CMK (cell line): ENCODE results near the gene NPTN.
"Not testable (repeated sequence)": the region's sequence is repeated elsewhere in the genome, so short reads cannot be mapped to it uniquely, and the experiment has no call there.

Experiments
- DNase-seq: peaks from one replicate; pipeline ENCODE4 v3.0.0-alpha.2; 2010; ENCODE audit warnings: low read depth

The NPTN gene

DNA sequence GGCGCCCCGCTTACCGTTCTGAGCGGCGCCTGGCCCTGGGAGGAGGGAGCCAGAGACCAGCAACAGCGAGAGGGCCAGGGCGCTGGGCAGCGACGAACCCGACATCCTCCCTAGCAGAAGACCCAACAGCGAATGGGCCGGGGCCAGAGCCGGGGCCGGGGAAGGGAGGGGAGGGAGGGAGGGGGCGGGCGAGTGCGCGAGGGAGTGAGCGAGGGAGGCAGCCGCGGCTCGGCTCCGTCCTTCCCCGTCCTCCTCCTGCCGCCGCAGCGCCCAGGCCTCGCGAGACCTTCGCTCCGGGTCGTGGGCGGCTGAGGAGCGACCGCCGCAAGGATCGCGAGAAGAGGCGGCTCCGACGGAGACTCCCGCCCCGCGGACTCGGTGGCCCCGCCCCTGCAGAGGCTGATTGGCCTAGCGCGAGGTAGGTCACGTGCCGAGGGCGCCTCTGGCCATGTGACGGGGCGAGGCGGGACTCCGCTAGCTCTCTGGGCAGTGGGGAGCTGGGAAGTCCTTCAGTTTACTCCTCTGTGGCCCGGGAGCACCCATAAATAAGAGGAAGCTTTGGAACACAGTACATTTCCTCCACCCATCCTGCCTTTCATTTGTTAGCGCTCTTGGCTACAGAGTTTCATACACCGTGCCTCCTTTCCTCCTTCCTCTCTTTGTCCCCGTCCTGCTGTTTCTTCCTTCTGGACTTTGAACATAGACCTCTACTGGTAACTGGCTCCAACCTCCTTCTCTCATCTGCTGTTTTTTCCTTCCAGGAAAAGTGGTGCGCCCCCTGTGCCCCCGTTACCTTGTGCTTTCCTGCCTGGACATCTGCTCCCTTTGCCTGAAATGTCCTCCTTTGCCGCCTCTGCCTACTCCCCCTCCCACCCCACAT lies at the start of gene NPTN:
Gene NPTN (minus strand): TSS at position 279 of the 880 bp plus-strand sequence. CDS start 174 bp downstream, at position 105.
- peak; percentile 98 for DNase-seq

DNA sequence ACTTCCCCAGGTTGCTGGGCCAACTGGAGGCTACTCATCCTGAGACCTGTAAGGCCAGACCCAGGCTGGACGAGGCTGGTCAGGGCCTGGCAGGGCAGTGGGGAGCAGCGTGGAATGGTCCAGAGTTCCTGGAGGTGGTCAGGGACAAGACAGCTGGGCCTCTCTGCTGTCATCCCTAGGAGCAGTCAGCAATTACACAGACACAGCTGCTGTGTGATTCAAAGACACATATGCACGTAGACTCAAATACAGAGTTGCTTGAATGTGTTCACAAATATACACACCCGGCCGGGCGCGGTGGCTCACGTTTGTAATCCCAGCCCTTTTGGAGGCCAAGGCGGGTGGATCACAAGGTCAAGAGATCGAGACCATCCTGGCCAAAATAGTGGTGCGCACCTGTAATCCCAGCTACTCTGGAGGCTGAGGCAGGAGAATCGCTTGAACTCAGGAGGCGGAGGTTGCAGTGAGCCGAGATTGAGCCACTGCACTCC lies 49.5 kb upstream of the NPTN start:
- DNase-seq, result no peak

DNA sequence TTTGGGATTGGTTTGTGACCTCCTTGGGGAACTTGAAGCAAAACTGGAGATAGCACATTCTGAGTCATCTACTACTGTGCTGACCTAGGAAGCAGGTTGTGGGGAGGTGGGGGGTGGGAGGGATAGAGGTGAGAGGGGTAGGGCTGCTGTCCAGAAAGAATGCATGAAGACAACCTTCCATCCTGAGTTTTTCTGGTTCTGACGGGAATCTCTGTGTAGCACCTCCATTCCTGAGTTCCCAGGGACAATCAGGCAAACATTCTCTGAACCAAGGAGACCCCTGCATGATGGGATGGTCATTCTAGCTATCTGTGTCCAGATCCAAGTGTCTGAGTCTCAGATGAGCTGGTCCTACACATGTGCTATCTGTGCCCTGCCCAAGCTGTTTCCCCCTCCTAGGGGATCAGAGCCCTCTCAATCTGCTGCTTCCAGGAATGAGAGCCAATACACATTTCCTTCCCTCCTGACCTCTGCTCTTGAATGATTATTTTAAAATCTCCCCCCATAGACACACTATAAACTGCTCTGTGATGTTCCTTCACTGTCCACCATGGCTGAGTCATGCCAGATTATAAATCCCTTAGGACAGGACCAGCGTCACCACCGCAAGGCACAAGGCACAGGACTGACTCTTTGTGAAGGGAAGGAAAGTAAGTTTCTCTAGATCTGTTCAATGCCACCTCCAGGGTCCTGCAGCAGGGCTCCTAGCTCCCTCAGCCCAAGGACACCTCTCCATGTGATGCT lies 48.8 kb upstream of the NPTN start:
- no peak for DNase-seq

DNA sequence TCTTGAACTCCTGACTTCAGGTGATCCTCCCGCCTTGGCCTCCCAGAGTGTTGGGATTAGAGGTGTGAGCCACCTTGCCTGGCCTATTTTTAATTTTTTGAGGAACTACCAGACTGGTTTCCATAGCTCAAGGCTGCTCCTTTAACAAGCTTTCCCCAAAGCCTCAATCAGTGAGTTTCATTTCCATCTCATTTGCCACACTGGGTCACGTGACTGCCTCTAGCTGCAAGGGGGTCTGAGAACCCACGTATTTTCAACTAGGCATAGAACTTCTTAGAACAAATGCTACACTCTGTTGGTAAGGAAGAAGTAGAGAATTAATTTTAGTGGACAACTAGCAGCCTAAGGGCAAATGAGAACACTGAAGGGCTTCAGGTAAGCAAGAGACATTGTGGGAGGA lies 47.9 kb upstream of the NPTN start:
- no peak for DNase-seq

DNA sequence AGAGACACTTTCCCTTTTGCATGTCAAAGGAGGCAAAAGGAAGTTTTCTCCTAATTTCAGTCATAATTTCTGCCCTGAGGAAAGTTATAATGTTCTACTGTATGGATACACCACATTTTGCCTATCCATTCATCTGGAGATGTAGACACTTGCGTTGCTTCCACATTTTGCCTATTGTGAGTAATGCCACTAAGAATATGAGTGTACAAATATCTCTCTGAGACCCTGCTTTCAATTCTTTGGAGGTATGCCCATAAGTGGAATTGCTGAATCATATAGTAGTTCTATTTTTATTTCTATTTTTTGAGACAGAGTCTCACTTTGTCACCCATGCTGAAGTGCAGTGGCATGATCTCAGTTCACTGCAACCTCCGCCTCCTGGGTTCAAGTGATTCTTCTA lies 47.4 kb upstream of the NPTN start:
- no peak for DNase-seq

DNA sequence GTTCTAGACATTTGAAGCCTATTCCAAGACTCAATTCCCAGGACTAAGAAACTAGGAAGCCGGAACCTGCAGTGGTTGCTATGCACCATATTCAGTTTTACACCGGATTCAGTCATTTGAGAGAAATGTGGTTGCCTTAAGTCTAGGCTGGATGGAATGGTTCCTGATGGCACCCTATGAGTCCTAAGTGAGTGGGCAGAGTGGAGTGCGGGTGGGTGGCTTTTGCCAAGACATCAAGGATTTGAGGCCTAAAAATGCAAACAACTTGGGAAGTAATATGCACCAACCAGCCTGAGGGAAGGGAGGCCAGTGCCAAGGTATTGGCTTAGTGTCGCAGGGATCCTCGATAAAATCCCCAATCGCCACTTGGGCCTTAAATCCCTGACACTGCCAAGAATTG lies 46.8 kb upstream of the NPTN start:
- DNase-seq, result no peak

DNA sequence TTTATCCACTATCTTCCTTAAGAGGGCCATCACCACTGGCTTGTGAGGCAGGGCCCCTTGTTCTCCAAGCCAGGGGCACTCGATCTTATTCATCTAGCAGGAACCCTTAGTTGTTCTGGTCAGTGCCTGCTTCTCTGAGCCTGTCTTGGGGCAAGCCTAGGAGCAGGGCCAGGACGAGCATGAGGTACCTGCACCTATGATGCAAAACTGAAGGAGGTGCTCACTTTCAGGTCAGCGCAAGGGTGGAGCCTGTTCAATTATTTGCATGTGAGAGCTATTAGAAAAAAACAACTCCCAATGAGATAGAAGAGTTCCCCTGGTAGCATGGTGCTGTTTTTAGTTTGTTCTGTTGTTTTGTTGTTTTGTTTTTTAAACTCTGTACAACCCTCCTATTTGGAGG lies 46.0 kb upstream of the NPTN start:
- DNase-seq, result no peak

DNA sequence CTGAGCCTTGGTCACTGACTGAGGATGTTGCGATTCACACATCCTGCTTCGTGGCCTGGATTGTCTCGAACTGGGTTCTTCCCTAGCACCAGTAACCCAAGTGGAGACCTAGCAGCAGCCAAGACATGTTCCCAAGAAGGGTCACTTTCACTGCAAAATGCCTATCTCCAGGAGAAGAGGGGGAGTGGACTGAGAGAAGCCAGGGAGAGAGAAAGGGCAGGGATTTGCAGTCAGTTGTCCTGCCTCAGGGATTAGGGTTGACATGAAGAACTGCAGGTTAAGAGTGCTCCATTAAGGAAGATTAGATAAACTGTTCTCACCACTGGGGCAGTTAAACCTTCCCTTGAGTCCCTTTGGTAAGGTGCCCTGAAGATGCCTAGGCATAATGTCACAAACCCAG lies 45.3 kb upstream of the NPTN start:
- DNase-seq, result no peak

DNA sequence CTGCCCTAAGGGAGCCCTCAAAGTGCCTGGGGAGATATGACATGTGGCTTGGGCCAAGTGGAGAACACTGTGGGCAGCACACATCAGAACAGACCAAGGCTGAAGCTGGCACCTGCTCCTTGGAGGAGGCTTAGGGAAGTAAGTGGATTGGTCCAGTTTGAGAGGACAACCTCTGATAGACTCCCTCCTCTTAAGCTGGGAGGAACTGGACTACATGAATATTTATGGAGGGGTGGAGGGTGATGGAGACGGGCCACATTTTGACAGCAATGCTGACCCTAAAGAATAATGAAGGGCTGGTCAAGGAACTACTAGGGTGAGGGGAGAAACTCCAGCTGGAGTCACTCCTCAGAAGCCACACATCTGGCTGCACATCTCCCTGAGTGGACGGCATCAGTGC lies 44.5 kb upstream of the NPTN start:
- DNase-seq, result no peak

DNA sequence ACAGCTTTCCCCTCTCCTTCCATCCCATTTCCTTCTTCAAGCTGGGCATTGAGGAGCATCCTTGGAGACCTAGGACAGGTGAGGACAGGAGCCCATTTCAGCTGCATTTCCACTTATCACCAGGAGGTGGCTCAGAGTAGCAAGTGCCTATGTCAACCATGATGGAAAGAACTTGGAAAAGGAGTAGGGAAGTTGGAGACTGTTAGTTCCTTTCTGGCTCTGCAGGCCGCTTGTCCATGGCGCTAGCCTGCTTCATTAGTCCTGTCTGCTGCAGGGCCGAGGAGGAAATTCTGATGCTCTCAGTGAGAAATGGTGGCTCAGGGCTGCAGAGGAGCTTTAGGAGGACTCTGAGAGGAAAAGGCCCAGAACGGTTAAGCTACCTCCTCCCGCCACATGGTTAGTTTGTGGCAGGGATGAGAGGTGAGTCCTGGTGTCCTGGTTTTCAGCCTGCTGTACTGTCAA lies 44.0 kb upstream of the NPTN start:
- no peak for DNase-seq

DNA sequence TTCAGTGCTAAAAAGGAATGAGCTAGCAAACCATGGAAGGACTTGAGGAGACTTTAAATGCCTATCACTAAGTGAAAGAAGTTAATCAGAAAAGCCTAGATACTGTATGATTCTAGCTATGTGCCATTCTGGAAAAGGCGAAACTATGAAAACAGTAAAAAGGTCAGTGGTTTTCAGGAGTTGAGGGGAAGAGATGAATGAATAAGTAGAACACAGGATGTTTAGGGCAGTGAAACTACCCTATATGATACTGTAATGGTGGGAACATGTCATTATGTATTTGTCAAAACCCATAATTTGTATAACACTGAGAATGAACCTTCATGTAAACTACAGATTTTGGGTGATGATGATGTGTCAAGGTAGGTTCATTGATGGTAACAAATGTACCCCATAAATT lies 41.4 kb upstream of the NPTN start:
- DNase-seq, result no peak

DNA sequence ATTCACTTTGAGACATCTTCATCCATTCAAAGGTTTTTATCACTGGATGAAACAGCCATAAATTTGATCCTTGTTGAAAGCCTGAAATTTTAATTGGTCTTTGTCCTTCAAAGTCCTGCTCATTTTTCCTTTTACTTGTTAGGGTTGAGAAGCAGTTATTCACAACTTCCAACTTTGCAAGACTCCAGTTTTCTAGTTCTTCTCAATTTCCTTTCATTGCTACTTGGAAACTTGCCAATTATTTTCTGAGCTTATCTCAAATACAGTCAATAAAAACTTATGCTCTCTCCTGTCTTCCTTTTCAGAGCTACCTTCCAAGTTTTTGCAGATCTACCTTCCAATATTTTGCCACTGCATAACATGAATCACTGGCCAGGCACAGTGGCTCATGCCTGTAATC lies 27.3 kb upstream of the NPTN start:
- DNase-seq, result no peak

DNA sequence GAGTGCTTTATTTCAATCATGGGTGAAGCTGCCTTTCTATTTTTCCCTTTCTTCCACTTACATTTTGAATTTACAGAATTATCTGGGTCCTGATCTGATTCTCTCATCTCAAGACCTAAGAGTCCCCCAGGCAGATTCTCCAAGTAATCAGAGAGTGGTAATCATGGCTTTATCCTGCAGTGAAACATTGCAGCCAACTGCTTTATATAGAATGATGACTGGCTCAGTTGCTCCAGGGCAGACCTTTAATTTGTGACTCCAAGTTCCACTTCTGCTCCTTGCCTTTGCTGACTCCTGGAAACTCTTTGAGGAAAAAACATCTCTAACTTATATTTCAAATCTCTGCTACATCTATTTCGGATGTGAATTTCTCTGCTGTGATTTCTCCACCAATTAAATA lies 25.5 kb upstream of the NPTN start:
- no peak for DNase-seq

DNA sequence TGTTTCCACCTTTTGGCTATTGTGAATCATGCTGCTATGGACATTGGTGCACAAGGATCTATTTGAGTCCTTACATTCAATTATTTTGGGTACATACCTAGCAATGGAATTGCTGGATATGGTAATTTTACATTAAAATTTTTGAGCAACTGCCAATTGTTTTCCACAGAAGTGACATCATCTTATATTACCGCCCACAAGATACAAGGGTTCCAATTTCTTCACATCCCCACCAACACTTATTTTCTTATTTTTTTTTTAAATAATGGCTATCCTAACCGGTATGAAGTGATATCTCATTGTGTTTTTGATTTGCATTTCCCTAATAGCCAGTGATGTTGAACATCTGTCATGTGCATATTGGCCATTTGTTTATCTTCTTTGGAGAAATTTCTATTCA lies 22.5 kb upstream of the NPTN start:
- DNase-seq, result no peak

DNA sequence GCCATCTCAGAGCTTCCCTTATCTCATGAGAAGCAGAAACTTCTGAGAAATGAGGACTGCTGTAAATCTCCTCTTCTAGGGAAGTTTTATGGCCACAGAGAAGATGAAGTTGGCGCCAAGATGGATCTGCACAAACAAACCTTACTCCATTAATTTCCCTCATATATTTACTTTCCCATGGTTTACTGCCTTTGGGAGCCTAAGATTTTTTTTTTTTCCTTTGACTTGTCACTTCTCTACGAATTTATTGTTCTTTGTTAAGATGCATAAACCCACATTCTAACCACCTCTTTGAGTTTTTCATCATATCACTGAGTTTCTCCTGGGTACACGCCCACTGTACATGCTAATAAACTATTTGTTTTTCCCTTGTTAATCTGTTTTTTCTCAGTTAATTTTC lies 21.5 kb upstream of the NPTN start:
- no peak for DNase-seq

DNA sequence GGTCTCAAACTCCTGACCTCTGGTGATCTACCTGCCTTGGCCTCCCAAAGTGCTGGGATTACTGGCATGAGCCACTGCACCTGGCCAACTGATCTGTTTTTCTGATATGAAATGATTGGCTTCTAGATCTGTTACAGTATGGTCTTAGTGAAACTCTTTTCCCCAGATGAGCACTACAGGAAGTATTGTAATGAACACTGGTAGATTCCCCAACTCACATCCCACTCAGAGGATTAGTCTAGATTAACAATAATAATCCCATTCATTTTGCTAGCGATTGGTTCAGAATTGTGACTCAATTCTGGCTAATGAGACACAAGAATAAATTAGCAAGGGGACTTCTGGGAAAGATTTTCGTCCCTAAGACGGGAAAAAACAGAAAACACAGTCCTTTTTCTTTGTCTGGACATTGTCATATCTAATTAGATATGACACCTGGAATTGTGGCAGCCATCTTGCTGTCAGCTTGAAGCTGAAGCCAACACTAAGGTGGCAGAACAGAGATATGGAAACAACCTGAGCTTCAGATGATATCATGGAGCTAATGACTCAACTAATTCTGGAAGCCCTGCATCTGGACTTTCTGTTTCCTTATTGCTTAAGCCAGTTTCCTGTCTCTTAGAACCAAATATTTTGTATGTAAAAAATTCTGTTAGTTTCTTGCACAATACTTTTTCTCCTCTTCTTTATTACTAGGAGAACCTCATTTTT lies 17.4 kb upstream of the NPTN start:
- DNase-seq, result no peak

DNA sequence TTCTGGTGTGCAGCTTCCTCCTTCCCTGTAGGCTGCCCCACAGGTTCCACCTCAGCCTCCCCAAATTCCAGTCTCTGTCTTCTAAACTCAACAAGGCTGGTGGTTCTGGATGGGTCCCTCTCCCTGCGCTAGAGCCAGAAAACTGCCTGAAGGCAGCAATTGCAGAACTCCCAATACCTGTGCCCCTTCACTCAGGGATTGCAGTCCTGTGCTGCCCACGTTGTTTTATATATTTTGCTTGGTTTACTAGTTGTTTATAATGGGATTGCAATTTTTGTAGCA lies 14.8 kb upstream of the NPTN start:
- no peak for DNase-seq

DNA sequence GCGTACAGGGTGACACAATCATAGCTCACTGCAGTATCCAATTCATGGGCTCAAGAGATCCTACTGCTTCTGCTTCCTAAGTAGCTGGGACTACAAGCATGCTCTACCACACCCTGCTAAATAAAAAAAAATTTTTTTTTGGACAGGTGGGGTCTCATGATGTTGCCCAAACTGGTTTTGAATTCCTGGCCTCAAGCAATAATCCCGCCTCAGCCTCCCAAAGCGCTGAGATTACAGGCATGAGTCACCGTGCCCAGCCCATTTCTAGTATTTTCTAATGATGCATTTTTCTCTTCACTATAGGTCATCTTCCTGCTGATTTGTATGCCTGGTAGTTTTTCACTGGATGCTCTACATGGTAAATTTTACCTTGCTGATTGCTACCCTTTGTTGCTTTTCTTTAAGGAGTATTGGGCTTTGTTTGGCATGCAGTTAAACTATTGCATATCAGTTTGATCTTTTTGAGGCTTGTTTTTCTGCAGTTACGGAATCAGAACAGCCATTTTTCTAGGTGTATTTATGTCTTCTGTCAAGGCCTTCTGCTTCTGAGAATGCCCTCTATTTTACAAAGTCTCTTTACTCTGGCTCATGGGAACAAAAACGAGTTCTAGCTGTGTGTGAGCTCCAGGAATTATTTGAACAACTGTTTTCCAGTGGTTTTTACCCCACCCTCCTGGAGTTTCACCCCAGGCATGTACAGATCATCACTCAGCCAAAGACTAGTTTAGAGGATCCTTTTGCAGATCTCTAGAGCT lies 14.2 kb upstream of the NPTN start:
- no peak for DNase-seq

DNA sequence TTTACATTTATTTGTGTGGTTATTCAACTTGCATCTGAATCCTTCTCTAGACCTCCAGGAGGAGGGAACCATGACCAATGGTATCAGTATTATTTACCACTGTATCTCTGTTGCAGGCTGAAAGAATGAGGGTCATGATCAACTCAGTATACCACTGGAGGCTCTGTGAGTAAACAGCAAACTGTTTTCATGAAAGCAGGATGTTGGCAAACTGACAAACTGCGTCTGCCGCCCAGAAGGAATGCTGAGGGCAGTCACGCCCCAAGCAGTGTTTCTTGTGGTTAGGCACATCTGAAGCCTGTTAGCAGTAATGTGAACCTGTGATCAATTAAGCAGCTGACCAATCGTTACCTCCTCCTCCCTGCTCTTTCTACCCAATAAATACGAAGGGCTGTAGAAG lies 6.3 kb upstream of the NPTN start:
- not testable (repeated sequence) for DNase-seq

DNA sequence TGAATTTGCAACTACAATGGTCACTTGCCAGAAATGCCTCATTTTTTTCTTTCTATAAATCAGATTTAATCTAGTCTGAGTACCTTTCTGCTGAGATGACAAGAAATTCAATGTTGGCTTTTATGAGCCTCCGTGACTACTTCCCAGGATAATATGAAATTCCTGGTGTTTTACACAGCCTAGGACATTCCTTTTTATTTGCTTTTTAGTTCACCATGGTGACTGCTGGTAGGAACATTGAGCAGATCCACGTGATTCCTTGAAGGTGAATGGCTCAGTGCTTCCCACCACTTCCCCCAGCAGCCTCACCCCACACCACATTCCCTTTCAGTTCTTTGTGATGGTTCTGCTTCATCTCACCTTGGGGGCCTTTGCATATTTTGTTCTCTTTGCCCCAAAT lies 4.3 kb upstream of the NPTN start:
- DNase-seq, result no peak

DNA sequence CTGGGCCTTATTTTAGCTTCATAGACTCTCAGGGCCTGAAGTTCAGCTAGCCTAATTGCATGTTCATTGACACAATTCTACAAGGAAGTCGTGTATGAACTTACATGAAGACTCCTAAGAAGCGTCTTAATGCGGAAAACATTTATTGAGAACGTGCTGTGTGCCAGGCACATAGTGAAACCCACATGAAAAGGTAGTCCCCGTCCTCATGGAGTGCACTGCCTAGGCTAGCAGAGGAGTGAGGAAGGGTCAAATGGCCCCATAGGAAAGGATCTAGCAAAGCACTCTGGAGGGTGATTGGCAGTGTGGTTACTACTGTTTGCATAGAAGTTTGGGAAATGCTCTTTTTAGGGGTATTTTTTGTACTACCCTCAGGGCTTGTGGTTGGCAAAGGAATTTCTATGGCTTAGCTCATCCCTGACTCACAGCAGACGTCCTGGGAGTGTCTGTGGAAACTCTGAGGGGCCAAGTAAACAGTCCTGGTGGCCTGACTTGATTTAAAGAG lies 854 bp upstream of the NPTN start:
- DNase-seq, result no peak

DNA sequence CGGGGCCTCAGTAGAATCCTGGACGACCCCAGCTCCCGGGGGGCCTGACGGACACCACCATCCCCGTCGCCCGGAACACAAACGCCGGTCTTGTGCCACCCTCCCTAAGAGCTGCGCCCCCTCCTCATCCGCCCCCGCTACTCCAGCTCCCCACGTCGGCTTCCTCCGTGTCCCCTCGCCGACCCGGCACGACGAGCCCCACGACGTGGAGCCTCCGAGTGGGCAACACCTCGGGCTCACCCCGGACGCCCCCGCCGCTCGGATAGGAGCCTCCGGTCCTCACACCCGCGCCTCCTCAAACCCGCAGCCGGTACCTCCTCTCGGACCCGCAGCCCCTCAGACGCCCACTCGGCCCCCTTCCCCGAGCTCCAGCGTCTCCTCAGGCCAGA lies 525 bp downstream of the NPTN start:
- no peak for DNase-seq
